ENCODE results near the gene MLYCD.
"Not testable (repeated sequence)": the region's sequence is repeated elsewhere in the genome, so short reads cannot be mapped to it uniquely, and the experiment has no call there.

The MLYCD gene

DNA sequence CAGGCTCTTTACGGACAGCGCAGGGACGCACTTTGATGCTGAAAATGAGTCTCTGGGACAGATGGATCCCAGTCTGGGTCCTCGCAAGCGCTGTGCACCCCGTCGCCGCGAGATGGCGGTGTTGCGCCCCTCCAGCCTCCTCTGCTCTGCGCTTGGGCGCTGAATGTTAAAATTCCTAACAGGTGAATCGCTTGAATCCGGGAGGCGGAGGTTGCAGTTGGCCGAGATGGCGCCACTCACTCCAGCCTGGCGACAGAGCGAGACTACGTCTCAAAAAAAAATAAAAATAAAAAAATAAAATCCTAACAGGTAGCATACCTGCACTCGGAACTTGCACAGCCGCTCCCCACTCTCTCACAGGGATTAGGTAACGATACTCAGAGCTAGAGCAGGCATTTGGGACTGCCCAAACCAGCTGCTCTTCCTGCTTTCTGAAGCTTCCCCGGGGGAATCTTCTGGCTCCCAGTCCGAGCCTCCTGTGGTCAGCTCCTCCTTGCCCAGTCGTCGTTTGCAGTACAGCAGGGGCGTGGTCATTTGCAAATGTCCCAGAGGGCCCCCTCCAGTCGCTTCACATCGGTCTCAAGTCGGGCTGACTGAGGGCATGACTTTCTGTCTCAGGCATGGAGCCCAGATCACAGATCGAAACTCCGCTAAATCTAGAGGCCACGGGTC, 27.9 kb downstream of the MLYCD start:
- DNase-seq, result peak; percentile 65

DNA sequence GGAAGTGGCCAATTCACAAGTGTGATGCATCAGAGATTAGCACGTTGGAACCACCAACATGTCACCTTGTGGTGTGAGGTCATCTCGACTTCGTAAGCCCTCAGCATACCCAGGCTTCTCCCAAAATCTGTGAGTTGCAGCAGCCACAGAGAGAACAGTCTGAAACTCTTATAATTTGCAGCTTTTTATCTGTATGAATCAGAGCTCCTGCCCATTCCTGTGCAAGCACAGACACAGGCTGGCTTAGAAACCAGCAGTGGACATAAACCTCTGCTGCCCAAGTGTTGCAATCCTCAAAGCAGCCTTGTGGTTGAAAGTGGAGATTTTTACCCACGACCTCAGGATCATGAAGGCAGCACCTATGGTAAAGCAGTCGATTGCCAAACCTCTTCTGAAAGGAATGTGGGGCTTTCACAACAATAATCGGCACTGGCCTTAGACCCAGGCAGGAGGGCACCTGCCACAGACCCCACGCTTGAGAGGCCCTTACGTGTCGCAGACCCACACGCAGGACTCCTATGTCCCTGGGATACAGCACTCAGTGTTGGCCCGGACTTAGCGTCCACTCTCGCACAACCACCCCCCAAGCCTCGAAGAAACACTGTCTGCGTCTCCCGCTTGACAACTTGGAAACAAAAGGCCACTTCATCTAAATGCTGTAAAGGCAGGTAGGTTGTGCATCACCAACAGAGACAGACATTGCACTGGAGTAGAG, 29.6 kb downstream of the MLYCD start:
- DNase-seq, result no peak

- no peak for DNase-seq
Observed at GRCh38 chr16:83929811-83930555, 31.1 kb downstream of the MLYCD start.

DNA sequence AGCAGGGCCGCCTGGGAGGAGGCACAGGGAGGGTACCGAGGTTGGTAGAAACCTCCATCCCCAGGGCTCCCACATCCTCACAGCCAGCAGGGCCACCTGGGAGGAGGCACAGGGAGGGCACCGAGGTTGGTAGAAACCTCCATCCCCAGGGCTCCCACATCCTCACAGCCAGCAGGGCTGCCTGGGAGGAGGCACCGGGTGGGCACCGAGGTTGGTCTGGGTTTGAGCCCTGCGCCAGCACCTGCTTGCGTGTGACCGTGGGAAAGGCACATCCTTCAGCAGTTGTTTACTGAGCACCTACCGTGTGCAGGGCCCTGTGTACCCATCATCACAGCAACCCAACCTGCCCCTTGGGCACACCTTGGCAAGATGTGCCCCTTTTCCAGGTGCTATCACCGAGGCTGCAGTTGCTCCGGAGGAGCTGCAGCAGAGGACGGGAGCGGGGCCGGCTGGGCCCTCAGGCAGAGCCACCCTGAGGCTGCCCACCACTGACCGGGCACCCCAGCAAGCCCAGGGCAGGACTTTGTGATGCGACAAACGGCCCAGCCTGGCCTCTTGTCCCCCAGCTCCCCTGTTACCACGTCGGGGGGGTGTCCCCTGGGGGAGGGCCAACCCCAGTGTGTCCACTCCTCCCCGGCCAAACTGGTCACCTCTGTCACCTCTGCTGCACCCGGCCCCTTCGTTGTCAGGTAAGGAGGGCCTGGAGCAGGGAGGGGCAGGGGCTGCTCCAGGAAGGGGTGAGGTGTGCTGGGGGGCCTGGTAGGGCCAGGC, 32.0 kb downstream of the MLYCD start:
- no peak for DNase-seq

DNA sequence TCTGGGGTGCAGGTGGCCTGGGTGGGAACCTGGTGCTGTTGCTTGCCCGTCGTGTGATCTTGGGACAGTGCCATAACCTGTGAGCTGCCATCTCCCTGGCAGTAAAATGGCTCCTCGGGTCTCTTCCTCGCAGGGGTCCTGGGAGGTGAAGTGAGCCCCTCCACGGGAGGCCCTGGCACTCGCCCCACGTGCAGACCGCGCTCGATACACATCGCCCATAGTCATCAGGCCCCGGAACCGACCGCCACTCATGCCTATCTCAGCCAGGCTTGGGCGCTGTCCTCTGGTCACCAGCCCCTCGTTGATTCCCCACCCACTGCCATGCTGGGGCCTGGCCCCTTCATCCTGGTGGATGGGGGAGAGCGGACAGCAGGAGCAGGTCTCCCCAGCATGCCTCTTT, 32.6 kb downstream of the MLYCD start:
- no peak for DNase-seq

DNA sequence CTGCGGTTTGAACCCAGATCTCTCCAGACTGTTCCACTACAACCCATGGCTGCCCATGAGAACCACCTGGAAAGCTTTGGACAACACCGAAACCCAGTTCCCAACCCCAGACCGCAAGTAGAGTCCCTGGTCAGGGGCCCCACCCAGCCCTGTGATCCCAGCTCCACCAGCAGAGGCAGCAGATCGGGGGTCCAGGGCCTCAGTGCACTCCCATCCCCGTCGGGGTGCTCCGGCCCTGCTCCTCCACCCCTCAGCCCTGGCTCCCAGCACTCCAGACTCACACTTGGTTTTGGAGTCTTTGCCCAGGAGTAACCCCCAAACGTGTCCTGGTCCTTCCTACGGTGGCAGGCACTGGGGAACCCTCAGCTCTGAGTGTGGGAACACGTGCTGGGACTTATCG, 33.4 kb downstream of the MLYCD start:
- DNase-seq, result no peak

GRCh38 chr16:83932955-83933673, 34.2 kb downstream of the MLYCD start:
- no peak for DNase-seq

- DNase-seq, result no peak
Observed at GRCh38 chr16:83933885-83934683, 35.2 kb downstream of the MLYCD start.

- DNase-seq, result no peak
Observed at GRCh38 chr16:83934684-83934977, 35.7 kb downstream of the MLYCD start.

- no peak for DNase-seq
Observed at GRCh38 chr16:83935005-83935857, 36.3 kb downstream of the MLYCD start.

- no peak for DNase-seq
Observed at GRCh38 chr16:83935858-83936255, 36.9 kb downstream of the MLYCD start.

DNA sequence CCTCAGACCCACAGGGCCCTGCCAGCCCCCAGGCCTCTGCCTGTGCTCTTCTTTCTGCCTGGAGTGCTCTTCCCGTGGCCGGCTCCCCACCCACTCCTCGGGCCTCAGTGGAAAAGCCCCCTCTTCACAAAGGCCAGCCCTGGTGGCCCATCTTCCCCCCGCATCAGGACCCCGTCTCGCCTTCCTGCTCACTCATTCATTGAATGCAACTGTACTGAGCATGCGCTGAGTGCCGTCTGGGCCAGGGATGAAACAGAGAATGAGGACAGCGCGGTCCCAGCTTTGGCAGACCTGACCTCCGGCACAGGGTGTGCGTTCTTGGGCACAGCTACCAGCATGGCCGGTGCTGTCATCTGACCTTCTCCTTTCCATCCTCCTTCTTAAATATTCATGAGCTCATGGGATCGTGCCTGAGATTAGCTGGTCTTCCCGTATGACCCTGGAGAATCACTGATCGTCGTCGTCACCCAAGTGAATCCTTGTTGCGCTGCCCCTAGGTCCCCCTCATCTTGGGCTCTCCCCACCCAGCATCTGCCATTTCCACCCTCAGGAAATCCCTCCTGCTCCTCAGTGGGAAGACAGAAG, 37.8 kb downstream of the MLYCD start:
- no peak for DNase-seq

DNA sequence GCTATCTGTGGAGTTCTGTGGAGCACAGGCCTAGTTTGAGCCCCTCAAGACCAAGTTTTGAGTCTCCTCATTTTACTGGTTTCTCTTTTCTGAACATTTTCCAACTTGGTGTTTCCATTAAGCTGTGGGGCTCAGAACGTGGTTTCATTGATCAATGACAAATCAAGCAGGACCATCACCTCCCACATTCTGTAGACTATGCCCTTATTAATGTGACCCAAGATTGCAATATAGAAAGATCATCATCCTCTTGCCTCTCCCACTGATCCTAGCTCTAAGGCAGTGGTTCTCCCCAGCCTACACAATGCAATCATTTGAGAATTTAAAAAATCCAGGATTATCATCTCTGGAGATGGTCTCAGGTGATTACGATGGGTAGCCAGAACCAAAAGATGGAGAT, 38.4 kb downstream of the MLYCD start:
- DNase-seq, result no peak

- DNase-seq, result no peak
Observed at GRCh38 chr16:83937922-83938885, 39.3 kb downstream of the MLYCD start.

GRCh38 chr16:83939266-83939855, 40.4 kb downstream of the MLYCD start:
- no peak for DNase-seq

DNA sequence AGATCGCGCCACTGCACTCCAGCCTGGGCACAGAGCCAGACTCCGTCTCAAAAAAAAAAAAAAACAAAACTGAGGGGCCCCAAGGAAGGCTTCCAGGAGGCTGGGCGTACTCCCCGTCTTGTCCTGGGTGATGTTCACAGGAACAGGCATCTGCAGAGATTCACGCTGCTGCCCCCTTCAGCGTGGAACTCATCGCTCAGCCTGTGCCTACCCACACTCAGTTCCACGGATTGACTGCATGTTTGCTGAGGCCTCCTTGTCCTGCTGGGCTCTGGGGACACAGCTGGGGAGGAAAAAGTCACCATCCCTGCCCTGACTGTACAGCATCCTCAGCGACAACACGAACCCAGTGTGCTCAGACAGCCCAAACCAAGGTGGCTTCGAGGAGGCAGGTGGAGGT, 41.2 kb downstream of the MLYCD start:
- DNase-seq, result no peak

- DNase-seq, result no peak
Observed at GRCh38 chr16:83940630-83941378, 41.9 kb downstream of the MLYCD start.

GRCh38 chr16:83941546-83941945, 42.6 kb downstream of the MLYCD start:
- DNase-seq, result not testable (repeated sequence)
